GM12892 (cell line): ENCODE results near the gene TRAPPC2L.

Source experiments
- DNase-seq: peaks from one replicate; pipeline ENCODE4 v3.0.0; 2011; ENCODE audit not compliant: insufficient read length
- FAIRE-seq: peaks from 2 replicates; lab custom pipeline; 2011; peaks lifted over from hg19 to GRCh38; lab: Jason Lieb, UNC
- POLR2A ChIP-seq: IDR thresholded peaks from 2 replicates; pipeline ENCODE4 v1.6.1; 2011; ENCODE audit warnings: low read depth, low read length, control low read depth
- POLR2AphosphoS5 ChIP-seq: IDR thresholded peaks from 2 replicates; pipeline ENCODE4 v1.6.1; 2011; ENCODE audit warnings: low read depth, low read length, control low read depth
- TAF1 ChIP-seq: IDR thresholded peaks from 2 replicates; pipeline ENCODE4 v1.6.1; 2011; ENCODE audit warnings: low read depth, mild to moderate bottlenecking, control low read depth, low read length, borderline replicate concordance

Gene TRAPPC2L

DNA sequence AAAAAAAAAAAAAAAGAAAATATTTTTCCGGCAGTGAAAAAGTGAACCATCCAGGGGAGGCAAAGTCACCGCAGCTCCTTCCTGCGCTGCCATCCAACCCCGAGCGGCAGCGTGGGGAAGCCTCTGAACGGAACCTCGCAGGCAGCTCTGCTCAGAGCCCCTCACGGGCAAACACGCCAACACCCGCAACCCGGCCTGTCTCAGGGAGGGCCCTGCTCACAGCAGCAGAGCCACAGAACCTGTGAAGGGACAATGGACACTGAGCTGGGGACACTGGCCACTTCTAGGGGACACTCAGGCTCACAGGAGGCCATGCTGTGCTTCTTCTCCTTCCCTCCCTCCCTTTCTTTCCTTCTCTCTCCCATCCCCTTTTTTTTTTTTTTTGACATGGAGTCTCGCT is 23.8 kb upstream of the TRAPPC2L start:
- no peak for TF ChIP-seq POLR2AphosphoS5
- no peak for TF ChIP-seq TAF1
- no peak for TF ChIP-seq POLR2A
- DNase-seq = no peak
- no peak for FAIRE-seq

DNA sequence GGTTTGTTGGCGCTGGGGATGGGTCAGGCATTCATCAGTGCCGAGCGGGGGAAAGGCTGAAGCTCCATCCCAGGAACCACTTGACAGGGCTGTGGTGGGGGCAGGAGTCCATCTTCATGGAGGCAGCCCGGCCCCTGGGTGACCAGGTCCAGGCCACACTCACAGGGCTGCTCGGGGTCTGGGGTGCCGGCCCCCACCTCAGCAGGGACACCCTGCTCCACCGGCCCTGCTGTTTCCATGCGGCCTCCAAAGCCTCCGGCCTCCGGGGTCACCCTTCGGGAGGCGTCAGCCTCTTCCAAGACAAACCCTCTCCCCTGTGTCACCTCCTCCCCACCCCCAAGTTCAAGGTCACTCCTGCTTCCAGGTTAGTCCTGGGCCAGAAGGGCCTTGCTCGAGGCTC is 22.3 kb upstream of the TRAPPC2L start:
- DNase-seq = no peak
- no peak for FAIRE-seq
- TF ChIP-seq POLR2A (no peak), TAF1 (no peak), POLR2AphosphoS5 (no peak)

DNA sequence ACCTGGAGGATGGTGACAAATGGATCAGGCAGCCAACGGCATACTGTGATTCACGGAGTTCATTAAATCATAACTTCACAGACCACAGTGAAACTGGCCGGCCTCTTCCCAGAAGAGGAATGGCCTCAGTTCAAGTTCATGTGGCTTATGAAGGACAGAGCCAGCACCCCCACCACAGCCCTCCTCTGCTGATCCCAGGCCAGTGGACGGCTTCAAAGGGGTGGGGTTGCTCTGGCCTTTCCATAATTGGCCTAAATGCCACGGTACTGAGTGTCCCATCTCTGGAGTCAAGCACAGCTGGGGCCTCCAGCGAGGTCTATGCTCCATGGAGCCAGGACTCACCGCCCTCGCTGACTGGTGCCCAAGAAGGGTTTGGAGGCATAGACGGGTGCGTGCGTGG is 21.5 kb upstream of the TRAPPC2L start:
- TF ChIP-seq POLR2A (no peak), TAF1 (no peak), POLR2AphosphoS5 (no peak)
- FAIRE-seq (no peak), DNase-seq (no peak)

DNA sequence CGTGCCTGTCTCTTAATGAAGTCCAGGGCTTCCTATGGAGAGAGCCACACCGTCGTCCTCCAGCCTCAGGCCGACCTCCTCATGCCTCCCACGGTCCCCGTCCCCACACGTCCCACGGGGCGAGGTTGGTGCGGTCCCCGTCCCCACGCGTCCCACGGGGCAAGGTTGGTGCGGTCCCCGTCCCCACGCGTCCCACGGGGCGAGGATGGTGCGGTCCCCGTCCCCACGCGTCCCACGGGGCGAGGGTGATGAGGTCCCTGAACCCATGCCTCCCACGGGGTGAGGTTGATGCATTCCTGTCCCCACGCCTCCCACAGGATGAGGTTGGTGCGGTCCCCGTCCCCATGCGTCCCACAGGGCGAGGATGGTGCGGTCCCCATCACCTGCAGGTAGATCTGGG is 21.1 kb upstream of the TRAPPC2L start:
- DNase-seq (no peak), FAIRE-seq (no peak)
- TF ChIP-seq POLR2A = no peak
- TF ChIP-seq POLR2AphosphoS5 = no peak
- TF ChIP-seq TAF1 = no peak

DNA sequence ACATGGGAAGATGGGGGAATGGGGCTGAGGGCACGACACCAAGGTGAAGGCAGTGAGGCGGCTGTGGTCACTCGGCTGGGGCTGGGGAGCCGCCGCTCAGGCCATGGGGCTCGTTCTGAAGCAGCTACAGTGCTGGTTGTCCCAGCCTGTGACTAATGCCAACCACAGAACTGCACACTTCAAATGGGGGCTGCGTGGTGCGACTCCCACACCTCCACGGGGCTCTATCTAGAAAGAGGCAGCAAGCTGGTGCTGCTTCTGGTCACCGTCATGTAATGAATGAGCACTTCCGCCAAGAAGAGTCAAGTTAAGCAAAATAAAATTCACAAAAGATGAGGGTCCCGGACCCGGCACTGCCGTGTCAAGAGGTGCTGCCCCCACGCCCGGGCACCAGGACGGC is 20.1 kb upstream of the TRAPPC2L start:
- TF ChIP-seq POLR2A (no peak), TAF1 (no peak), POLR2AphosphoS5 (no peak)
- FAIRE-seq = no peak

DNA sequence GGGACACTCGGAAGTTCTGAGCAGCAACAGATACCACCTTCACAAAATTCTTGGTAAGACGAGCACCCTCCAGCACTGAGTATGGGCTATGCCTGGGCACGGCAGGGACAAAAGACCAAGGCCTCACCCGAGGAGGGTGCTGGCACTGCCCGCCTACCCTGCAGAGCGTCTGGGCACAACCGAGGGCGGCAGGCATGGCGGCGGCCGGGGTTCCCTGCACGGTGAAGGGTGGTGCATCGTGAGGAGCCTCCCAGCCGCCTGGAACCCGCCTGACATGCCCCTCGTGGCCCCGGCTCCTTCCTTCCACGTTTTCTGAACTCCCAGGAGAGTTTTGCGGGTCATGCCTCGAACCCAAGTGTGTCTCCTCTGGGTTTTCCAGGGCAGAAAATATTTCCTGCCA is 19.1 kb upstream of the TRAPPC2L start:
- no peak for TF ChIP-seq POLR2A
- no peak for TF ChIP-seq TAF1
- no peak for TF ChIP-seq POLR2AphosphoS5
- FAIRE-seq (no peak), DNase-seq (no peak)

More for the DNA sequence above, 20.1 kb upstream of the TRAPPC2L start:
- no peak for DNase-seq

DNA sequence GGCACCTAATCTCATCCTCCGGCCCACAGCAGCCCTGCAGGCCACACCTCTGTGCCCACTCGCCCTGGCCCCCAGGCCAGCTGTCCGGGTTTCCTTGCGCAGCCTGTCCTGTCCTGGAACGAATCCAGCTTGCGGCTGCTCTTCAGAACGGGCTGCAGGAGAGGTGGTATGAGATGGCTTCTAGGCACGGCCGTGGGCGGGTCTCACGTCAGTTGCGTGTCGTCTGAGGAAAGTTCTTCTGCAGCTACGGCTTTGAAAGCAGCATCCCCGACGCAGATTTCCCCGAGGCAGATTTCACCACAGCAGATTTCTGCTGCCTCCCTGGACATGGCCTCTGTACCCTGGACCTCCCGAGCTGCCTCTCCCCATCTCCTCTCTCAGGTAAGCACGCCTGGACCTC is 18.4 kb upstream of the TRAPPC2L start:
- no peak for TF ChIP-seq TAF1
- TF ChIP-seq POLR2A = no peak
- no peak for TF ChIP-seq POLR2AphosphoS5
- FAIRE-seq = no peak
- DNase-seq = no peak

DNA sequence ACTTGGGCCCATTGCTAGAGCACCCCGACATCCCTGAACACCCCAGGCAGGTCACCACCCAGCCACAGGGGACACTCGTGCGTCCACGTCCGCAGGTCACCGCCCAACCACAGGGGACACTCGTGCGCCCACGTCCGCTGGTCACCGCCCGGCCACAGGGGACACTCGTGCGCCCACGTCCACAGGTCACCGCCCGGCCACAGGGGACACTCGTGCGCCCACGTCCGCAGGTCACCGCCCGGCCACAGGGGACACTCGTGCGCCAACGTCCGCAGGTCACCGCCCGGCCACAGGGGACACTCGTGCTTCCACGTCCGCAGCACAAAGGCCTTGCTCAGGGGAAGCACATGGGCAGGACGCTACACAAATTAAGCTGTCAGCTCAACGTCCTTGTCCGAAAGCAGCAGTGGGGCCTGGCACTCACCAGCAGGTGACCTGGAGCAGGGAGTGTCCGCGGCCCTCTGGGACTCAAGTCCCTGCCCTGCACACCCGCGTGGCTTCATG is 17.8 kb upstream of the TRAPPC2L start:
- TF ChIP-seq TAF1 (no peak), POLR2AphosphoS5 (no peak), POLR2A (no peak)
- FAIRE-seq = no peak

DNA sequence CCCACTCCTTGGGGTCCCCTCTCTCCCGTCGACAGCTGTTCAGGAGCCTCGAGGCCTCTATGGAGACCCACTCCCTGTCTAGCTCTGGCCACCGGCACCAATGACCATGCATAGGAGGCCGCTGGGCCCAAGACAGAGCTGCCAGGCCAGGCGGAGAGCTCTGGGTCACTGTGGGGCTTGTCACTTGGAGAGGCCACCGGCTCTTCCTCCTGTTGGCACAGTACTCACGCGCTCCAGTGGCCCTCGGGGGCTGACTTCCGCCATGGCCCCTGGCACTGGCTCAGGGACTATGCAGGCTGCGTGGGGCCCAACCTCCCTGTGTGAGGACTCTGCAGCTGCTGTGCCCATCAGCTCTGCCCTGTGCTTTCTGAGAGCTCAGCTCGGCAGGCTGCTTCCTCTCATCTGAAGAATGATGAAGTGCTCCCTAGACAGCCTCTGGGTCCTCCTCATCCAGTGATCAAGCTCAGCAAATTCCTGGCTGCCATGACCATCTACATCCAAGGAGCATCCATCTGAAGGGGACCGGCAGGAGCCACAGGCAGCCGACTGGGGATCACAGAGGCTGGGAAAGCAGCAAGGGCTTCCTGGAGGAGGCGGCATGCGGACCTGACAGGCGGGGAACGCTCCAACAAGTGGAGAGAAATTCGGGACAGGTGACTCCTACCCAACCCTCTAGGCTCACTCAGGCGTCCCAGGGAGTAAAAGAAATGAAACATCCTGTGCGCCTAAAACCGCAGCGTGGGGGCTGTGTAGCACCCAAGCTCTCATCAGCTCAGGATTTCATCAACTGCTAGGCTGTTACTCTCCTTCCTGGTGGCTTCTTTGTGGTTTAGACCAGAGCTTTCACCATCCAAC is 17.0 kb upstream of the TRAPPC2L start:
- no peak for FAIRE-seq

More for the DNA sequence above, 17.8 kb upstream of the TRAPPC2L start:
- DNase-seq = no peak

DNA sequence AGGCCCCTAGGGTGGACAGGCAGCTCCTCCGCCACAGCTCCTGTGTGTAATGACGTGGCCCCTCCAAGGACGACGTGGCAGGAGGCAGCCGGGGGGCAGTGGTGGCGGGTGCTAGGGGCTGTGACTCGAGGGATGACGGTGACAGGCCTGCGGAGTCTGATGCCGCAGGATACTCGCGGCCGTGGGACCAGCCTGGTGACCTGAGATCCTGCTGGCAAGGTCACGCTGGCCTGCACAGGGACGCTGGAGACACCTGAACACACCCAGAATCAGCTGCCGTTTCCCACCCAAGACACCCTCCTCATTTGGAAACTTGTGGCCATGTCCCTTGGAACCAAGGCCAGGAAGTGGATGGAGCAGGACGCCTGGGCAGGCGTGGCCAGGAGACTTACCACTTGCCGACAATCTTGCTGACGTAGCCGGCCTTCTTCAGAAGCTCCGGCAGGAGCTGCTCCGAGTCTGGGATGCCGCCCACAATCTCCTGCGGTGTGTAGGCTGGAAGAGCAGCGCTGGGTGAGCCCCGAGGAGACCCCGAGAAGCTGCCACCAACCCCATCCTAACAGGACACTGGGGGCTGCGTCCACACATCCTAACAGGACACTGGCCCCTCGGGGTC is 16.2 kb upstream of the TRAPPC2L start:
- TF ChIP-seq POLR2A = no peak
- TF ChIP-seq POLR2AphosphoS5 = no peak
- TF ChIP-seq TAF1 = no peak
- DNase-seq (no peak), FAIRE-seq (no peak)

More for the DNA sequence above, 17.0 kb upstream of the TRAPPC2L start:
- TF ChIP-seq POLR2AphosphoS5 = no peak
- no peak for TF ChIP-seq POLR2A
- no peak for TF ChIP-seq TAF1
- no peak for DNase-seq

DNA sequence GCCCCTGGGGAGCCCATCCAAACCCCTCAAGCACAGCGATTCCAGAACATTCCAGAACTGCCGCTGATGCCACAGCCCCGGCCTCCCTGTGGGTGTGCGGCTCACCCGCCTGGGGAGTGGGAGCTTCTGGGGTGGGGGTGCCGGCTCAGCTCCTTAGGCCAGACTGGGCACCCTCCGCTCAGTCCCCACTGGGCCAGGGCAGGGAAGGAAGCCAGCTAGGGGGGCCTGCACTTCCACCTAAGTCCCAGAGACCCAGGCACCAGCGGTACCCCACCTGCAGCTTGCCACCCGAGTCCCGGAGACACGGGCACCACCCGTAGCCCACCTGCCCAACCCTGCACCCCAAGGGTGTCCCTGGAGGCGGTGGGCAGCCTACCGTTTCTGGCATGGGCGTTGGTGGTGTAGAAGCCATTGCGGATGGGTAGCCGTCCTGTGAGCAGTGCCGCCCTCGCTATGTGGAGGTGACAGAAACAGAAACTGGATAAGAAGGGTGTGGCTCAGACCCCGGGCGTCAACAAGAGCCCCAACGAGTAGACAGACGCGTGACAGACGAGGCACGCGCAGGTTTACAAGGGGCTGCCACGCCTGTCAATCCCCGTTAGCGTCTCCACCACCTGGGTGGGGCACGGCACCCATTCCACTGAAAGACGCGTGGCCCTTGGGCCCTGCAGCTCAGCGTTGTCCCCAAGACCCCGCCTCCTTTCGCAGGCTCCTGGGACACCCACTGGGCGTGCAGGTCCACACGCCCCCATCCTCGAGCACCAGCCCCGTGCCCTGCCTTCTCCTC is 15.2 kb upstream of the TRAPPC2L start:
- FAIRE-seq (no peak), DNase-seq (no peak)
- TF ChIP-seq POLR2A (no peak), TAF1 (no peak), POLR2AphosphoS5 (no peak)
